Thyroid gland (tissue), 4 donors: Measurements from ENCODE around the gene CBX1.

Experiments
- POLR2A ChIP-seq, 2 donors: fragments of 450-650 bp; IDR thresholded peaks; one replicate each; pipeline ENCODE4 v1.6.1; 2017; ENCODE audit warnings: antibody characterized with exemption in 2 of 2, mild to moderate bottlenecking in 2 of 2, moderate library complexity in 1 of 2
- TF ChIP-seq, protein P1 (sequence below), 6 experiments: fragments of 200-600 bp in 3 of 6; fragments of 450-650 bp in 3 of 6; sonication (generic) in 3 of 6; IDR thresholded peaks; one replicate each; pipeline ENCODE4 v1.5.1; 2016 to 2019; ENCODE audit warnings: antibody characterized with exemption in 6 of 6, mild to moderate bottlenecking in 2 of 6, inconsistent platforms in 1 of 6, moderate library complexity in 1 of 6

DNA sequence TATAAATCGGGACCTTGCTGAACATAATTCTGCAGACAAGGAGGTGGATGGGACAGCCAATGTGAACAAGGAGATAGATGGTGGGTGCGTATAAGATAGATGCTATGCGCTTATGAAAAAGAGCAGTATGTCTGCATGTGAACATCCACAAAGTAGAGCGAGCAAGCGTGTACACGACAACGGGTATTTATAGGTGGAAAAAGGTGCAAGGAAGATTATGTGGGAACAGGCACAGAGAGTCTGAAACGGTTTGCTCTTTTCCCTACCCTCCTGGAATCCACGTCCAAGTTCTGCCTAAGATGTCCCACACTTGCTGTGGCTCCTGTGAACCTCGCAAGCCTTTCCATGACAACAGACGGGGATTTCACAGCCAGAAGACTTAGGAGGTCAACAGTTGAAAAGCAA is 49.3 kb upstream of the CBX1 start:
- TF ChIP-seq, protein P1, sequence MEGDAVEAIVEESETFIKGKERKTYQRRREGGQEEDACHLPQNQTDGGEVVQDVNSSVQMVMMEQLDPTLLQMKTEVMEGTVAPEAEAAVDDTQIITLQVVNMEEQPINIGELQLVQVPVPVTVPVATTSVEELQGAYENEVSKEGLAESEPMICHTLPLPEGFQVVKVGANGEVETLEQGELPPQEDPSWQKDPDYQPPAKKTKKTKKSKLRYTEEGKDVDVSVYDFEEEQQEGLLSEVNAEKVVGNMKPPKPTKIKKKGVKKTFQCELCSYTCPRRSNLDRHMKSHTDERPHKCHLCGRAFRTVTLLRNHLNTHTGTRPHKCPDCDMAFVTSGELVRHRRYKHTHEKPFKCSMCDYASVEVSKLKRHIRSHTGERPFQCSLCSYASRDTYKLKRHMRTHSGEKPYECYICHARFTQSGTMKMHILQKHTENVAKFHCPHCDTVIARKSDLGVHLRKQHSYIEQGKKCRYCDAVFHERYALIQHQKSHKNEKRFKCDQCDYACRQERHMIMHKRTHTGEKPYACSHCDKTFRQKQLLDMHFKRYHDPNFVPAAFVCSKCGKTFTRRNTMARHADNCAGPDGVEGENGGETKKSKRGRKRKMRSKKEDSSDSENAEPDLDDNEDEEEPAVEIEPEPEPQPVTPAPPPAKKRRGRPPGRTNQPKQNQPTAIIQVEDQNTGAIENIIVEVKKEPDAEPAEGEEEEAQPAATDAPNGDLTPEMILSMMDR (IDR thresholded peaks at IDR 0.05) = no peak
- TF ChIP-seq POLR2A (IDR thresholded peaks at IDR 0.05) = no peak
